Kidney epithelial cell (primary cell): ENCODE data around the gene GGT5. TPM values are rescaled to one million over a fixed set of nuclear protein-coding genes. Genes with fewer than 3 reads are reported as not detected.
A peak's percentile ranks its signal among the peaks of the same experiment; 100 is the strongest.

Experiments
- DNase-seq: peaks from one replicate; pipeline ENCODE4 v3.0.0-alpha.2; 2010; ENCODE audit warnings: low read depth
- H3K27me3 ChIP-seq: 2 replicates; pipeline ENCODE4 v1.6.0; 2011; ENCODE audit warnings: low read length; ENCODE audit not compliant: control insufficient read depth, insufficient read depth
- H3K36me3 ChIP-seq: 2 replicates; pipeline ENCODE4 v1.5.1; 2011; ENCODE audit warnings: low read length; ENCODE audit not compliant: control insufficient read depth, insufficient read depth
- H3K4me3 ChIP-seq: 2 replicates; pipeline ENCODE4 v1.5.1; 2011; ENCODE audit warnings: low read depth, mild to moderate bottlenecking, control low read depth, low read length
- CTCF ChIP-seq: IDR thresholded peaks from 2 replicates; pipeline ENCODE4 v1.5.1; 2011; ENCODE audit warnings: mild to moderate bottlenecking, moderate library complexity, low read length, control low read depth, inconsistent platforms; ENCODE audit not compliant: insufficient read depth, poor library complexity, severe bottlenecking
- total RNA-seq: library from RNA; depleted of rRNA; stranded (reverse); fragments of >200 nt; gene quantifications from 2 replicates; pipeline ENCODE4 v1.2.3, GENCODE V29; 2015

GGT5 gene
- total RNA-seq, 1 donor from 2014 or later, result 5.9 TPM

- H3K27me3 ChIP-seq, result no peaks in the 10 kb centered on the region
These were observed 54.2 kb downstream of the GGT5 start for GRCh38 chr22:24190596-24191208.

GRCh38 chr22:24190159-24190540 is 54.7 kb downstream of the GGT5 start:
- no peak for TF ChIP-seq CTCF
- H3K27me3 ChIP-seq, result no peaks in the 10 kb centered on the region
- no peak for DNase-seq
- no peak overlapping the region for H3K4me3 ChIP-seq
- no peaks in the 10 kb centered on the region for H3K36me3 ChIP-seq

More at GRCh38 chr22:24190596-24191208, 54.2 kb downstream of the GGT5 start:
- Histone ChIP-seq H3K36me3 (no peaks in the 10 kb centered on the region), H3K4me3 (no peak overlapping the region)
- DNase-seq, result no peak
- no peak for TF ChIP-seq CTCF

- H3K27me3 ChIP-seq, result no peaks in the 10 kb centered on the region
- H3K4me3 ChIP-seq, result no peak overlapping the region
- DNase-seq, result no peak
- H3K36me3 ChIP-seq, result no peaks in the 10 kb centered on the region
- peak; percentile 92 for TF ChIP-seq CTCF
These were observed 55.4 kb downstream of the GGT5 start for GRCh38 chr22:24189249-24190158.

- DNase-seq, result no peak
- Histone ChIP-seq H3K4me3 (no peak overlapping the region), H3K36me3 (no peaks in the 10 kb centered on the region), H3K27me3 (no peaks in the 10 kb centered on the region)
- no peak for TF ChIP-seq CTCF
These were observed 56.1 kb downstream of the GGT5 start for GRCh38 chr22:24188705-24189248.

GRCh38 chr22:24187731-24188644 is 56.9 kb downstream of the GGT5 start:
- no peak for TF ChIP-seq CTCF
- Histone ChIP-seq H3K4me3 (no peak overlapping the region), H3K27me3 (no peaks in the 10 kb centered on the region), H3K36me3 (no peaks in the 10 kb centered on the region)
- DNase-seq, result no peak
